ENCODE measurements around the gene PMAIP1. TPM values are rescaled to one million over a fixed set of nuclear protein-coding genes. Genes with fewer than 3 reads are reported as not detected.

PMAIP1 gene
- polyA plus RNA-seq, 1 experiment, result 57.1 TPM

DNA sequence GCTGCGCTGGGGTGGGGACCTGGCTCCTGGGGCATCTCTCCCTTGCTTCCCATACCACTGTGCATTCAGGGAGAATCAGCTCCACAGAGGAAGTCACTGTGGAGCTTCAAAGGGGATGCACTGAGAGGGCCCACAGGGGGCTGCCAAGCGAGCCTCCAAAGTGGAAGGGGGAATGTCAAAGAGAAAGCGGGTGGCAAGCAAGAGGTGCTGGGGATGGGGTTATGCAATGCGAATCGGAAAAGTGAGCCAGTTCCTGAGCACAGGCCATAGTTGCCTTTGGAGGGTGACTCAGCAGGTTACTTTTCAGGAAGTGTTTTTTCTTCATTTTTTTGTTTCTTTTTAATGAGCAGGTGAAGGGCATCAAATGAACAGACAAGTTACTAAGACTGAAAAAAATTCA lies 17.6 kb downstream of the PMAIP1 start:
- DNase-seq (ENCODE audit: low read depth, low spot score), result no peak
- Histone ChIP-seq H3K4me3 (ENCODE audit: low read depth, low read length) (no peak overlapping the region), H3K9me3 (ENCODE audit: control insufficient read depth, insufficient read depth, low read length) (peaks cover 3% of the 10 kb centered on the region; the same call in 1 of the 2 replicates), H3K27me3 (ENCODE audit: control insufficient read depth, insufficient read depth, low read length) (no peaks in the 10 kb centered on the region), H3K27ac (ENCODE audit: low read depth, low read length) (peak overlapping the region; percentile 22)
- ChIA-PET POLR2A (interaction anchor here (0.6 kb wide), 1 partner anchor 18 kb away, joined by 3 read pairs; the partner anchor contains the start of gene PMAIP1), CTCF (no interaction called here)
- TF ChIP-seq, protein P1, sequence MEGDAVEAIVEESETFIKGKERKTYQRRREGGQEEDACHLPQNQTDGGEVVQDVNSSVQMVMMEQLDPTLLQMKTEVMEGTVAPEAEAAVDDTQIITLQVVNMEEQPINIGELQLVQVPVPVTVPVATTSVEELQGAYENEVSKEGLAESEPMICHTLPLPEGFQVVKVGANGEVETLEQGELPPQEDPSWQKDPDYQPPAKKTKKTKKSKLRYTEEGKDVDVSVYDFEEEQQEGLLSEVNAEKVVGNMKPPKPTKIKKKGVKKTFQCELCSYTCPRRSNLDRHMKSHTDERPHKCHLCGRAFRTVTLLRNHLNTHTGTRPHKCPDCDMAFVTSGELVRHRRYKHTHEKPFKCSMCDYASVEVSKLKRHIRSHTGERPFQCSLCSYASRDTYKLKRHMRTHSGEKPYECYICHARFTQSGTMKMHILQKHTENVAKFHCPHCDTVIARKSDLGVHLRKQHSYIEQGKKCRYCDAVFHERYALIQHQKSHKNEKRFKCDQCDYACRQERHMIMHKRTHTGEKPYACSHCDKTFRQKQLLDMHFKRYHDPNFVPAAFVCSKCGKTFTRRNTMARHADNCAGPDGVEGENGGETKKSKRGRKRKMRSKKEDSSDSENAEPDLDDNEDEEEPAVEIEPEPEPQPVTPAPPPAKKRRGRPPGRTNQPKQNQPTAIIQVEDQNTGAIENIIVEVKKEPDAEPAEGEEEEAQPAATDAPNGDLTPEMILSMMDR (IDR thresholded peaks at IDR 0.05; ENCODE audit: low read depth, low read length), result no peak

DNA sequence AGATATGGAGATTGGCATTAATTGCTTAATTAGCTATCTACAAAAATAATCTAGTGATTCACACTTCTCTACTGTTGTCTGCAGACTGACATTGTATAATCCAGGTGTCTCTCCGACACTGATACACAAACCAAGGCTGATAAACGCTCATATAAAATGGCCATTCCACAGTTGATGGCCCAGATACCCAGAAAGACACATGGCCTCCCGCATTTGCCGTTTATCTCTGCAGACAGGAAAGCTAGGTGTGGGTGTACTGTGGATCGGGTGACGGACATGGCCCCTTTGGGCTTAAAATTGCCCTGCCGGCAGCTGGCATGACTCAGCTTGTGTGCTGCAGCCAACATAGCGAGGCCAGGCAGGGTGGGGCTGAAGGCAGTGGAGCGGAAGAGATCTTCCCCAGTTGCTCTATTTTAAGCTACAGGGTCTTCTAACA lies 18.5 kb downstream of the PMAIP1 start:
- ChIA-PET CTCF (interaction anchor here (0.5 to 1.3 kb wide), 3 partner anchors 13 to 82 kb away, joined by 3 to 4 read pairs (median 3); no protein-coding TSS in a partner anchor), POLR2A (interaction anchor here (0.6 to 1.9 kb wide), 3 partner anchors 13 to 618 kb away, joined by 3 to 6 read pairs (median 4); partner anchors contain the start of gene PMAIP1)
- TF ChIP-seq, protein P1 (IDR thresholded peaks at IDR 0.05; ENCODE audit: low read depth, low read length), result no peak
- H3K4me3 ChIP-seq (ENCODE audit: low read depth, low read length), result no peak overlapping the region
- H3K27ac ChIP-seq (ENCODE audit: low read depth, low read length), result peak overlapping the region; percentile 57
- no peaks in the 10 kb centered on the region for H3K9me3 ChIP-seq (ENCODE audit: control insufficient read depth, insufficient read depth, low read length)
- DNase-seq (ENCODE audit: low read depth, low spot score), result no peak
- H3K27me3 ChIP-seq (ENCODE audit: control insufficient read depth, insufficient read depth, low read length), result no peaks in the 10 kb centered on the region

DNA sequence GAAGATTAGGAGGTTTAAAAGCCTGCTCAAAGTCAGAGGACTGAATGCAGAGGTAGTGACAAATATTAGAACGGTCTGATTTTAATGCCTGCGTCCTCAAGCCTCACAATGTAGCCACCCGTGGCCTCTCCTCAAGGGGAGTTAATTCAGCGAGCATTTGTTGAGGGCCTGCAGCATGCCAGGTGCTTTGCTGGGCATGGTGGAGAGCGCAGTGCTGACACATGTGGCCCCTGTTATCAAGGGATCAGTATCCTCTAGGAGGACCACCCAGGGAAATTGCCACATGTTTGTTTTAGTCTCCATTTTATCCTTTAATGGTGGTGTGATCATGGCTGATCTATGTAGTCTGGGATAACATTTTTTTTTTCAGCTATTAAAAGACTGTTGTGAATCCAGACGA lies 19.2 kb downstream of the PMAIP1 start:
- H3K27me3 ChIP-seq (ENCODE audit: control insufficient read depth, insufficient read depth, low read length), result no peaks in the 10 kb centered on the region
- TF ChIP-seq, protein P1 (IDR thresholded peaks at IDR 0.05; ENCODE audit: low read depth, low read length), result no peak
- no peaks in the 10 kb centered on the region for H3K9me3 ChIP-seq (ENCODE audit: control insufficient read depth, insufficient read depth, low read length)
- no peak overlapping the region for H3K4me3 ChIP-seq (ENCODE audit: low read depth, low read length)
- POLR2A ChIA-PET, result interaction anchor here (0.6 to 1.9 kb wide), 3 partner anchors 14 to 619 kb away, joined by 3 to 6 read pairs (median 4); partner anchors contain the start of gene PMAIP1
- CTCF ChIA-PET, result interaction anchor here (0.9 to 1.3 kb wide), 2 partner anchors 15 to 82 kb away, joined by 3 to 4 read pairs; no protein-coding TSS in a partner anchor
- no peak for DNase-seq (ENCODE audit: low read depth, low spot score)
- no peak overlapping the region for H3K27ac ChIP-seq (ENCODE audit: low read depth, low read length)

DNA sequence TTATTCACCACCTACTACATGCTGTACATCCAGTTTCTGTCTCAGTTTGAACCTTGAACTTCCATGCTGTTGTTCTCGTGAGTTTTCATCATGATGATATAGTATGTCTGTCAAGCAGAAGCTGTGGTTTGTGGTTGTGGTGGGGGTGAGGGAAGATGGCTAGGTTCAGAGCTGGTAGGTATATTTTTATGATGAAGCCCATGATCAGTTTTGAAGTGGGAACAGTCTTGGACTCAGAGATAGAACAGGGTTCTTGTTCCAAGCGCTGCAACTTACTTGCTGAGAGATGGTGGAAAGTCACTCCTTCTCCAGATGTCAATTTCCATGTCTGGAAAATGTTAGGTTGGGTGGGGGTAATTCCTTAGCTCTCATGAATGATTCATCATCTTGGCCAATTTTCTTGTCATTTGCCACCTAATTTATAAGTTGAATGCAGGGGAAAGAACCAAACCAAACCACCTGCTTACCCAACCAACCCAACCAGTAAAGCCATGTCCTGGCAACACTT lies 21.6 kb downstream of the PMAIP1 start:
- Histone ChIP-seq H3K9me3 (ENCODE audit: control insufficient read depth, insufficient read depth, low read length) (no peaks in the 10 kb centered on the region), H3K27ac (ENCODE audit: low read depth, low read length) (no peak overlapping the region), H3K27me3 (ENCODE audit: control insufficient read depth, insufficient read depth, low read length) (no peaks in the 10 kb centered on the region), H3K4me3 (ENCODE audit: low read depth, low read length) (no peak overlapping the region)
- ChIA-PET CTCF (no interaction called here), POLR2A (no interaction called here)
- no peak for DNase-seq (ENCODE audit: low read depth, low spot score)
- TF ChIP-seq, protein P1 (IDR thresholded peaks at IDR 0.05; ENCODE audit: low read depth, low read length), result no peak

DNA sequence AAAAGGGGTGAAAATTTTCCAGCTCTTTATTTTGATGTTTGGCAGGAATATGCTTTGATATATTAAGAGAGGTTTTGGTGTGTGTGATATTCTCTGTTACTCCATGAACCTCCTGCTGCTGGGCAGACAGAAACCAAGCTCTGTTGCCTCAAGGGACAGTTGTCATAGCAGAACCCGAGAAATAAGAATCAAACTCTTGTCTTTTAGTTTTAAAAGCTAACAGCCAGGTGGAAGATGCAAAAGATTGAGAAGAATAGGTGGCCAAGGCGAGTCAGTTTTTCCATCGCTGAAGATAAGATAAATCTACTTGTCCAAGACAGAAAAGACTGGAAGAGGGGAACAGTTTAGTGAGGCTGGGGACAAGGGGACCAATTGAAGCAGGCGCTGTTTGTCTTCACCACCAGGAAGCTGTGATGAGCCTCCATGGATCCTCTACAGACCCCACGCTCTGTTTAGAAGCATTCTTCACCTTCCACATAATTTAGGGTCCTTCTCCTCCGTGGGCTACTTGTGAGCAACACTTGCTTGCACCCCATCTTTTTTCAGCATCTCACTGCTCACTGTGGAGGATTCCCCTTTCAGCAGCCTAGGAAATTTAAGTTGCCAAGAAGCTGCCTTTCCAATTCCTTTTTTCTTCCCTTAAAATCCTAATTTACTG lies 23.9 kb downstream of the PMAIP1 start:
- ChIA-PET CTCF (interaction anchor here (1.2 kb wide), 1 partner anchor 65 kb away, joined by 3 read pairs; no protein-coding TSS in a partner anchor), POLR2A (interaction anchor here (1.0 kb wide), 1 partner anchor 23 kb away, joined by 5 read pairs; no protein-coding TSS in a partner anchor)
- TF ChIP-seq, protein P1 (IDR thresholded peaks at IDR 0.05; ENCODE audit: low read depth, low read length), result no peak
- no peak overlapping the region for H3K4me3 ChIP-seq (ENCODE audit: low read depth, low read length)
- no peaks in the 10 kb centered on the region for H3K27me3 ChIP-seq (ENCODE audit: control insufficient read depth, insufficient read depth, low read length)
- H3K9me3 ChIP-seq (ENCODE audit: control insufficient read depth, insufficient read depth, low read length), result no peaks in the 10 kb centered on the region
- H3K27ac ChIP-seq (ENCODE audit: low read depth, low read length), result no peak overlapping the region
- no peak for DNase-seq (ENCODE audit: low read depth, low spot score)
